Spleen (tissue), 11 donors: Measurements from ENCODE around the gene OR4F6. TPM values are rescaled to one million over a fixed set of nuclear protein-coding genes. Genes with fewer than 3 reads are reported as not detected.

ENCODE experiments used
- DNase-seq: peaks from one replicate; pipeline ENCODE4 v3.0.0-alpha.2; 2020
- H3K27ac ChIP-seq, 8 donors: fragments of 200-600 bp; sonication (generic) in 7 of 8; 1 replicate in 4 of 8; 2 replicates in 4 of 8; pipeline versions ENCODE4 v1.5.0 to v1.8.0; 2016 to 2021; ENCODE audit warnings: inconsistent platforms in 4 of 8, mild to moderate bottlenecking in 4 of 8, moderate library complexity in 1 of 8
- H3K27me3 ChIP-seq, 7 donors: fragments of 200-600 bp; sonication (generic) in 6 of 7; replicated peaks in 1 of 7; 1 replicate in 4 of 7; 2 replicates in 3 of 7; pipeline versions ENCODE4 v1.5.0 to v1.8.0; 2016 to 2021; ENCODE audit warnings: inconsistent platforms in 3 of 7, mild to moderate bottlenecking in 1 of 7
- H3K36me3 ChIP-seq, 6 donors: fragments of 200-600 bp; sonication (generic) in 5 of 6; 1 replicate in 4 of 6; 2 replicates in 2 of 6; pipeline versions ENCODE4 v1.5.0 to v1.8.0; 2016 to 2021; ENCODE audit warnings: inconsistent platforms in 2 of 6
- H3K4me1 ChIP-seq, 6 donors: fragments of 200-600 bp; sonication (generic) in 5 of 6; 1 replicate in 3 of 6; 2 replicates in 3 of 6; pipeline versions ENCODE4 v1.5.0 to v1.8.0; 2016 to 2021; ENCODE audit warnings: inconsistent platforms in 3 of 6
- H3K4me3 ChIP-seq, 8 donors: fragments of 200-600 bp; sonication (generic) in 7 of 8; 1 replicate in 4 of 8; 2 replicates in 4 of 8; pipeline versions ENCODE4 v1.5.0 to v1.8.0; 2016 to 2021; ENCODE audit warnings: inconsistent platforms in 4 of 8, mild to moderate bottlenecking in 4 of 8, moderate library complexity in 2 of 8
- H3K9me3 ChIP-seq, 8 donors: fragments of 200-600 bp; sonication (generic) in 7 of 8; 1 replicate in 4 of 8; 2 replicates in 4 of 8; pipeline versions ENCODE4 v1.5.0 to v1.8.0; 2016 to 2021; ENCODE audit warnings: inconsistent platforms in 4 of 8
- CTCF ChIP-seq, 11 experiments: fragments of 200-600 bp in 7 of 11; fragments of 450-650 bp in 4 of 11; sonication (generic) in 4 of 11; IDR thresholded peaks in 8 of 11; conservative IDR thresholded peaks in 3 of 11; 1 replicate in 7 of 11; 2 replicates in 4 of 11; pipeline versions ENCODE4 v1.4.0 to v1.8.0; 2016 to 2021; ENCODE audit warnings: antibody characterized with exemption in 11 of 11, inconsistent platforms in 4 of 11, mild to moderate bottlenecking in 1 of 11
- POLR2A ChIP-seq, 3 donors: fragments of 450-650 bp; IDR thresholded peaks; one replicate each; pipeline ENCODE4 v1.5.1; 2017; ENCODE audit warnings: antibody characterized with exemption in 3 of 3, mild to moderate bottlenecking in 1 of 3
- POLR2AphosphoS5 ChIP-seq, 3 donors: sonication (generic); formaldehyde crosslinking; IDR thresholded peaks; one replicate each; pipeline ENCODE4 v1.5.1; 2017; ENCODE audit warnings: antibody characterized with exemption in 3 of 3
- WGBS, 5 donors: extraction: QIAGEN DNeasy Blood & Tissue Kit in 3 of 5; methylation state at CpG; one replicate each; pipeline versions ENCODE4 v1.1.5 to v1.1.7; 2013 to 2018; 5-methylcytosine and 5-hydroxymethylcytosine counted together
- intact Hi-C: fragments of 100-400 bp; cut with DNase I; formaldehyde crosslinking; loops from one replicate; pipeline ENCODE4 v1.15.0; 2023; ENCODE audit warnings: low total_unique reads
- polyA plus RNA-seq, 3 donors: library from polyadenylated mRNA; stranded (reverse); fragments of 200-250 nt; gene quantifications; one replicate each; pipeline ENCODE4 v1.2.1, GENCODE V29; 2013
- small RNA-seq, 4 donors: library from RNA; depleted of rRNA; stranded (forward); fragments of <200 nt; gene quantifications; one replicate each; pipeline ENCODE3, GENCODE V24; 2016
- total RNA-seq, 7 donors: library from RNA; depleted of rRNA in 3 of 7; stranded (reverse); fragments of >200 nt in 3 of 7; fragmentation: NEBNext Ultra II Directional in 4 of 7; extraction: Animal tissue kit (Norgen Biotek cat#: 25700) in 4 of 7; gene quantifications; one replicate each; pipeline versions ENCODE4 v1.1.0 to v1.2.1, GENCODE V29; 2016 to 2021
- donor health status: healthy with polysubstance abuse.
- donor health status: DM: no; HTN: no; CAD: no; lungs with moderate emphysema.
- donor health status: DM: no; HTN: no; CAD: no.
- donor health status: Bipolar disorder and iron deficiency.
- donor health status: healthy.
- donor health status: DM: no; HTN: no; CAD: no.
- donor health status: DM: yes; HTN: yes; CAD: no.

OR4F6 gene
- total and polyA plus RNA-seq, 10 donors: not detected

- TF ChIP-seq CTCF (IDR thresholded peaks at IDR 0.05 in 8 of 11, conservative IDR thresholded peaks at IDR 0.05 in 3 of 11) (no peak), POLR2AphosphoS5 (IDR thresholded peaks at IDR 0.05) (no peak), POLR2A (IDR thresholded peaks at IDR 0.05) (no peak)
- Histone ChIP-seq H3K36me3 (no peaks in the 10 kb centered on the region), H3K27me3 (peaks cover 0 to 35% (median 3%) of the 10 kb centered on the region in 7 donors), H3K9me3 (no peaks in the 10 kb centered on the region), H3K27ac (no peak overlapping the region), H3K4me3 (no peak overlapping the region), H3K4me1 (no peaks in the 10 kb centered on the region)
- no peak for DNase-seq
- intact Hi-C loops: no loop called here
- WGBS, 5 donors: 68 to 78% (median 69%) methylated on average over 6 of the region's 6 CpGs
Measured at GRCh38 chr15:101844916-101845315, 41.6 kb downstream of the OR4F6 start.

- peaks cover 0 to 10% (median 0%) of the 10 kb centered on the region in 7 donors for H3K27me3 ChIP-seq
- no peak for DNase-seq
- no peak overlapping the region for H3K27ac ChIP-seq
- no peak overlapping the region for H3K4me3 ChIP-seq
- WGBS, 5 donors: 68 to 85% (median 77%) methylated on average over 1 of the region's 1 CpG
- no peaks in the 10 kb centered on the region for H3K9me3 ChIP-seq
- no peaks in the 10 kb centered on the region for H3K36me3 ChIP-seq
- H3K4me1 ChIP-seq: no peaks in the 10 kb centered on the region
- intact Hi-C loops: no loop called here
- TF ChIP-seq POLR2A (IDR thresholded peaks at IDR 0.05): no peak
- TF ChIP-seq POLR2AphosphoS5 (IDR thresholded peaks at IDR 0.05): no peak
- no peak for TF ChIP-seq CTCF (IDR thresholded peaks at IDR 0.05 in 8 of 11, conservative IDR thresholded peaks at IDR 0.05 in 3 of 11)
Measured at GRCh38 chr15:101852356-101852755, 49.0 kb downstream of the OR4F6 start.

Small RNAs within 50 kb of the gene (small RNA-seq; reads per million reads assigned to genes)
- gene RN7SL209P: 0 reads per million in 4 donors

Other genes starting within 250 kb of the OR4F6 start
- 10 to 100 TPM; 46.8 to 97.4 (median 55.1) TPM for gene TM2D3, start 151.1 kb upstream of the OR4F6 start, total RNA-seq
- 10 to 100 TPM; 33.6 to 42.3 (median 36.2) TPM for gene TM2D3, start 151.1 kb upstream of the OR4F6 start, polyA plus RNA-seq
- 10 to 100 TPM in 6 of 7 donors, 1 to 10 TPM in 1; 8.4 to 31.0 (median 16.8) TPM for gene TARS3, start 79.0 kb upstream of the OR4F6 start, total RNA-seq
- gene TARS3, start 79.0 kb upstream of the OR4F6 start, polyA plus RNA-seq: 1 to 10 TPM; 5.0 to 6.4 (median 5.2) TPM
- not detected for gene OR4F15, start 8.7 kb downstream of the OR4F6 start, total RNA-seq
- not detected for gene OR4F15, start 8.7 kb downstream of the OR4F6 start, polyA plus RNA-seq